Iris pigment epithelial cell (primary cell): ENCODE data around the gene CD68.
A peak's percentile ranks its signal among the peaks of the same experiment; 100 is the strongest.
"Not testable (repeated sequence)": the region's sequence is repeated elsewhere in the genome, so short reads cannot be mapped to it uniquely, and the experiment has no call there.

ENCODE experiments used
- DNase-seq: peaks from one replicate; pipeline ENCODE4 v3.0.0-alpha.2; 2011; ENCODE audit warnings: low read depth

CD68 gene

DNA sequence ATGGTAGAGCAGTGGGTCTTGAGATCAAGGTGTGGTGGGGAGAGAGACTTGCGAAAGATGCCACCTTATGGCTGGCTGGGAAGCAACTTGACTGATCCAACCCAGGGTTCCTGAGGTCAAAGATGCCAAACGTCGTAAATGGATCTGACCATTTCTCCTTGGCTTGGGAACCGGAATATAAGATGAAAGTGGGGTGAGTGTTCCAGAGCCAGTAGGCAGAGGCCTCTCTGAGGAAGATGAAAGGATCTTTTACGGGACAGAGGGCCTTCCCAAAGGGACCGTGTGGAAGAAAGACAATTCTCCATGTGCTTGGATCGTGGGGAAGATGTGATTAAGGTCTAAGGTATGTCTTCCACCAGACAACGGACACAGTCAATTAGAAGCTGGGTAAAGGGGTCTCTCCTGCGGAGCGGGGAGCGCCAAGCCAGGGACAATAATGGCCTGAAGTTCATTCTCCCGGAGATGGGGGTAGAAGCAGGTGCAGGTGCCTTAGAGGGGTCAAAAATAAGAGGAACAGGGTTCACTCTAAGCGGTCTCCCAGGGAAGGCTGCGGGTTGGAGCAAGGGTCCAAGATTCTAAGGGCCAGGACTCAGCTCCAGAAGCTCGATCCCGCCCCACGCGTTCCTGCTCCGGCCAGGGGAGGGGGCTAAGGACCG is 34.5 kb downstream of the CD68 start:
- peak; percentile 38 for DNase-seq

DNA sequence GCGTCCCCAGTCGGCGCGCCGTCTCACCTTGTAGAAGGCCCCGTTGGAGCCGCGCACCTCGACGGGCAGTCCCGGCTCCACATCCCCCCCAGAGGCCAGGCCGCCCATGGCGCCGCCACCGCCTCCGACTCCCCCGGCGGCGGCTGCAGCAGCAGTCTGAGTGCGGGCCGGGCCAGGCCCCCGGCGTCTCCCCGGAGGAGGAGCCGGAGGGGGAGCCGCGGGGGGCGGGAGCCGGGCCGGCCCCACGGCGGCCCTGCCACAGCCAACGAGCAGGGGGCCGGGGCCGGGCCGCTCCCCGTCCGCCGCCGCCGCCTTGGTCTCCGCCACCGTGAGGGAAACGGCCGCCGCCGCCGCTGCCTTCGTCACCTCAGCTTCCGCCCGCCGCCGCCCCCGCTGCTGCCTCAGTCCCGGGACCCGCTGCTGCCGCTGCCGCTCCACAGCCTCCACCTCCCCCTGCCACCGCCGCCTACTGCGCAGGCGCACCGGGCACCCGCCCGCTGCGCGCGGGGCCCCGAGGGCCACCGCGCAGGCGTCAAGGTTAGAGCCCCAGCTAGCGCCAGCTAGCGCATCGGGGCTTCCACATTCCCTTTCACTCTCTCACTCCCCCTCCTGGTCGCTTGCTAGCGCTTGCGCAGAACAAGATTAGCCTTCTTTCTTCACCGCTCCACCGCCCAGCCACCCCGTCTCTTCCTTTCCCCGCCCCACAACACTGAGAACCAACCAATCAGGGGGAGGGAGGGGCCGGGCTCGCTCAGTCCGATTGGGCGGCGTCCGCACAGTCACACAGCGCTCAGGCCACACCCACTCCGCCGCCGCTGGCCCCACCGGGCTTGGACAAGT is 35.2 kb downstream of the CD68 start, which contains the start of gene FXR2:
TSS of gene FXR2 (minus strand) at position 473 of the 840 bp plus-strand sequence. CDS start at position 108, 365 bp downstream.
- peak; percentile 100 for DNase-seq

DNA sequence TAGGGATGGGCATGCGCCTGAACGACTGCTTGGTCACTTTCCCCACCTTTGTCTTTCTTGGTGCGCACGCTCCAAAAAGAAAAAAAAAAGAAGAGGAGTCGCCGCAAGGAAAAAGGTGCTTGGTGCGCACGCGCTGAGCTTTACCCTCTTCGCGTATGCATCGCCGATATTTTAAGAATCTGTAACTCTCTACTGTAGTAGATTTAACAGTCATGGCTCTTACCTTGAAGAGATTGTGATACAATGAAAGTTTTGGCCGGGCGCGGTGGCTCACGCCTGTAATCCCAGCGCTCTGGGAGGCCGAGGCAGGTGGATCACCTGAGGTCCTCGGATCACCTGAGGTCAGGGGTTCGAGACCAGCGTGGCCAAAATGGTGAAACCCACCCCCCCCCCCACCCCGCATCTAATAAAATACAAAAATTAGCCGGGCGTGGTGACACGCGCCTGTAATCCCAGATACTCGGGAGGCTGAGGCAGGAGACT is 35.9 kb downstream of the CD68 start:
- DNase-seq, result no peak

DNA sequence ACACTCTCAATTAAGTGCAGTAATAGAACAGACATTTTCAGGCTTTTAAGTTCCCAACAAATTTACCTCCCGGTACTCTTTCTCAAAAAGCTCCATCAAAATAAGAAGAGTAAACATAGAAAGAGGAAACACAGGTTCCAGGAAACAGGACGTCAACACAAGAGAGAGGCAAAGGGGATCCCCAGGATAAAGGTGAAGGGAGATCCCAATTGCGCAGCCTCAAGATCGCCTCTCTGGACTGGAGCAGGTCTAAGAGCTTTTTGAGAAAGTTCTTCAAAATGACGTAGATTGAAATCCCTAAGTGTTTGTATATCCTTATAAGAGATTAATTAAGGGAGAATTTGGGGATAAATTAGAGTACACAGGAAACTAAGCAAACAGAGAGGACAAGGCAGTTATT is 39.2 kb downstream of the CD68 start:
- no peak for DNase-seq

DNA sequence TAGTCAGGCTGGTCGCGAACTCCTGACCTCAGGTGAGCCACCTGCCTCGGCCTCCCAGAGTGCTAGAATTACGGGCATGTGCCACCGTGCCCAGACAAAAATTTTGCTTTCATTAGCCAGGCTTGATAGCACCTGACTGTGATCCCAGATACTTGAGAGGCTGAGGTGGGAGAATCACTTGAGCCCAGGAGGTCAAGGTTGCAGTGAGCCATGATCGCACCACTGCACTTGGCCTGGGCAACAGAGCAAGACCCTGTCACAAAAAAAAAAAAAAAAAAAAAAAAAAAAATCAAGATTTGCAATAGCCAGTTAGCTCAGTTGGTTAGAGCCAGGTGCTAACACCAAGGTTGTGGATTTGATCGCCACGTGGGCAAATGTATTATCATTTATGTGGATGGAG is 41.4 kb downstream of the CD68 start:
- DNase-seq, result no peak

DNA sequence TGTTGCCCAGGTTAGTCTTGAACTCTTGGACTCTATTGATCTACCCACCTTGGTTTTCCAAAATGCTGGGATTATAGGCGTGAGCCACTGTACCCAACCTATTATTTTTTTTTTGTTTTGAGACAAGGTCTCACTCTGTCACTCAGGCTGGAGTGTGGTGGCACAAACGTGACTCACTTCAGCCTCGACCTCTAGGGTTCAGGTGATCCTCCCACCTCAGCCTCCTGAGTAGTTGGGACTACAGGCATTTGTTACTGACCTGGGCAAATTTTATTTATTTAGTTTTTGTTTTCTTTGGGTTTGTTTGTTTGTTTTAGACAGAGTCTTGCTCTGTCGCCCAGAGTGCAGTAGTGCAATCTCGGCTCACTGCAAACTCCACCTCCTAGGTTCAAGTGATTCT is 44.2 kb downstream of the CD68 start:
- no peak for DNase-seq

DNA sequence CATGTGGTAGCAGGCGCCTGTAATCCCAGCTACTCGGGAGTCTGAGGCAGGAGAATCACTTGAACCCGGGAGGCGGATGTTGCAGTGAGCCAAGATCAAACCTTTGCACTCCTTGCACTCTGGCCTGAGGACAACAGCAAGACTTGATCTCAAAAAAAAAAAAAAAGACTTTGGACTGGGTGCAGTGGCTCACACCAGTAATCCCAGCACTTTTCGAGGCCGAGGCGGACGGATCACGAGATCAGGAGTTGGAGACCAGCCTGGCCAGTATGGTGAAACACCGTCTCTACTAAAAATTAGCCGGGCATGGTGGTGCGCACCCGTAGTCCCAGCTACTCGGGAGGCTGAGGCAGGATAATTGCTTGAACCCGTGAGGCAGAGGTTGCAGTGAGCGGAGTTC is 46.3 kb downstream of the CD68 start:
- not testable (repeated sequence) for DNase-seq

DNA sequence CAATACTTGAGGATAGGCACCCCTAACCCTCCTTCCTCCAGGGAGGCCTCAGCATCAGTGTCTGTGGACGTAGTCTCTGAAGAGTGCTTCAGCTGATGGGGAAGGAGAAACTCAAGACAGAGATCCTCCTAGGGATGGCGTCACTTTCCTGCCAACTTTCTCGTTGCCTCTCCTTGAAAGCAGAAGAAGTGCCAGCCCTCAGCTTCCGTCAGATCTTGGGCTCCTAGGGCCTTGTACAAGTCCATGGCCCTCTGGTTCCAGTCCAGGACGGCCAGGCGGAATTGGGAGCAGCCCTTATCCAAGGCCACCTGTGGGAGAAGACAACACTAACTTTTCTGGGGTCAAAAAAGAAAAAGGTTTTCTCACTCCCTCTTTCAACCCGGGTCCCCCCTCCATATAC is 46.9 kb downstream of the CD68 start:
- no peak for DNase-seq

DNA sequence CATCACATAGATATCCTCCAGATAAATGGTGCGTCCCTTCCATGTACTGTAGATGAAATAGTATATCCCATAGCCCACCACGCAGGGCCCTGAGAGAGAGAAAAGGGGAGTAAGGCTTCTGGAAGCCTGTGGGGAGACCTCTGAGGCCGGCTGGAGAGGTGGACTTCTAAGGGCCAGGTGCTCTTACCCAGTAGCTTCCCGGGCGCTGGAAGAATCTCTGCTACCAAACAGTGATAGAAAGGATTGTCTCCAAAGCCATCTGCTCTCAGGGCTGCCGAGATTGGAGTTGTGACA is 47.5 kb downstream of the CD68 start:
- no peak for DNase-seq

DNA sequence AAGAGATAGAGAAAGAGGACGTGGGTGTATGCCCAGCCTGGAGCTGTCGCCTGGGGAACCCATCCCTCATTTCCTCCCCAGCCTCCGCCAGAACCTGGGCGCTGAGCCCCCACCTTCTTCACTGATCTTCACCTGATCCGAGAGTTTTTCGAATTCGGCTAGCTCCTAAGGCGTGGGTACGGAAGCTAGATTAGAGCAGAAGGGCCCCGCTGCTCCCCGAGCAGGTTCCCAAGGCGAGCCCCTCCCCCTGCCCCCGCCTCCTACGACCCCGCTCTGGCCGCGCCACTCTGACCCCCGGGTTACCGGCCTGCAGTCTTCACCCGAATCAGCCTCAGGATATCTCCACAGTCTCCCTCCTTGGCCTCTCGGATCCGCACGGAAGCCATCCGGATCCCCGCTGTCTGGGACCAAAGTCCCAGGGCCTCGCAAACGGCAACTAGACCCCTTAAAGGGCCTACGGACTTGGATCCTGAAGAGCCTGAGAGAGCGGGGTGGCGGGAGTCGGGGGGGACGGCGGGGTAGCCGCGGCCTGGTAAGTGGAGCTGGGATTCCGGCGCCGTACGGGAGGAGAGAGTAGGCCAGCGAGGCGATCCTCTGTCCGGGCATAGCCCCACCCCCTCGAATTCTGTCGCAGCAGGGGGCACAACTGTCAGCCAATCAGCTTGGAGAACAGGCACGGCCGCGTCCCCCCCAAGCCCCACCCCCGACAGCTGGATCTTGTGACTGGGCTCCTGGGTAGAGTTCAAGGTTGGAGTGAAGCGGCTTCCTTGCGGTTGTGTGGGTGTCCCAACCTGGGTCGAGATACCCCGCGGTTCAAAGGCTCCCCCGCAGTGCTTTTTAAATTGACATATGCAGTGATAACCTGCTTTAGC is 48.0 kb downstream of the CD68 start, which contains the start of gene SAT2:
TSS of gene SAT2 (minus strand) at position 572 of the 872 bp plus-strand sequence. CDS start at position 386, 186 bp downstream.
- peak; percentile 93 for DNase-seq

DNA sequence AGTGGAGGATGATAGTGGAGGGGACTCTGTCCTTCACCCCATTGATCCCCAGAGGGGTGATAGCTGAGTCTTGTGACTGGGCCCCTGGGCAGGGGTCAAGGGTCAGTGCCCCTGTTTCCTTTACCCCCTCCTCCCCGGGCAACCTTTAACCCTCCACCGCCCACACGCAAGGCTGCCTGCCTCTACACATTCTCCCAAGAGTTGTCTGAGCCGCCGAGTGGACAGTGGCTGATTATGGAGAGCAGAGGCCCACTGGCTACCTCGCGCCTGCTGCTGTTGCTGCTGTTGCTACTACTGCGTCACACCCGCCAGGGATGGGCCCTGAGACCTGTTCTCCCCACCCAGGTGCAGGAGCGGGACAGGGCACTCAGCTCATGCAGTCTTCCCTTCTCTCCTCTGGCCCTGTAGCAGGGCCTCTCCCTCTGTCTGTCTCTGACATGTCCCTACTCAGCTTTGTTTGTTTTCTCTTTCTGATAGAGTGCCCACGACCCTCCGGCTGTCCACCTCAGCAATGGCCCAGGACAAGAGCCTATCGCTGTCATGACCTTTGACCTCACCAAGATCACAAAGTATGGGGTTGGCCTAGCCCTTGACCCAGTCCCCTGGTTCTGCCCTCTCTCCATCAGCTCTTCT is 50.6 kb downstream of the CD68 start, which contains the start of gene SHBG:
TSS of gene SHBG (plus strand) at position 197 of the 633 bp plus-strand sequence. CDS start at position 235, 38 bp downstream.
- no peak for DNase-seq
